ENCODE measurements around the gene ZNF662.

Gene ZNF662

GRCh38 chr3:42886294-42886822 is 19.6 kb upstream of the ZNF662 start:
- no peak for DNase-seq (ENCODE audit: extremely low read depth in 1 of 2, low read depth in 1 of 2)

DNA sequence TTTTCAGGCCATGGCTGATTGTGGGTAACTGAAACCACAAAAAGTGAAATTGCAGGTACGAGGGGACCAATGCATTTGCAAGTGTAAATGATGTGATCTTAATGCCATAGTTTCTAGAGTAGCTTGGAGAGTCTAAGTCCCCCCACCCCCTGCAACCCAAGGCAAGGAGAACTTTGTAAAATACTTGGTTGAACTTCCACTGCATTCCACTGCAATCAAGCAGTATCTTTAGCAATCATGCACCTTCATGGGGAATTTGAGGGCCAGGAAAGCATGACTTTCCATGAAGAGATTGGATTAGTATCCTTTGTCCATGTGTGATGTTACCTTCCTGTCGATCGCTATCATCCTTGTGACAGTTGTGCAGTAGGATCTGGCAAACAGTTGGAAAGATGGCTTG is 18.9 kb upstream of the ZNF662 start:
- no peak for DNase-seq (ENCODE audit: extremely low read depth in 1 of 2, low read depth in 1 of 2)

DNA sequence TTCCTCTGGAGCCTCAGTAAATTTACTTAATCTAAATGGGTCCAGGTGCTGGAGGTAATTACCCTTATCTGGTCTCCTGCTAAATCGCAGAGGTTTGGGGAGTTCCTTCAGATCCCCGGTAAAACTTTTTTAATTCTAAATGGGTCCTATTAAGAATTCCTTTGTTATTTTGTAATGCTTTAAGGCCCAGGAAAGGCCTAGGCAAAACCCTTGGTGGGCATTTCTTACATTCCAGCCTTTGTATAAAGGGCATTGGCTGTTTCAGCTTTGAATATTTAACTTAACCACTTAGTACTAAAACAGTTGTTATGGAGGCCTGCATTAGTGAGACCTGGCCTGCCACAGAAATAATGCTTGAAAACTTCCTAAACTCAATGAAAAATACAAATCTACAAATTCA is 14.9 kb upstream of the ZNF662 start:
- no peak for DNase-seq (ENCODE audit: extremely low read depth in 1 of 2, low read depth in 1 of 2)

- DNase-seq (ENCODE audit: extremely low read depth in 1 of 2, low read depth in 1 of 2): no peak
These were observed 13.8 kb upstream of the ZNF662 start for GRCh38 chr3:42892169-42892568.

GRCh38 chr3:42892807-42893206 is 13.1 kb upstream of the ZNF662 start:
- no peak for DNase-seq (ENCODE audit: extremely low read depth in 1 of 2, low read depth in 1 of 2)

DNA sequence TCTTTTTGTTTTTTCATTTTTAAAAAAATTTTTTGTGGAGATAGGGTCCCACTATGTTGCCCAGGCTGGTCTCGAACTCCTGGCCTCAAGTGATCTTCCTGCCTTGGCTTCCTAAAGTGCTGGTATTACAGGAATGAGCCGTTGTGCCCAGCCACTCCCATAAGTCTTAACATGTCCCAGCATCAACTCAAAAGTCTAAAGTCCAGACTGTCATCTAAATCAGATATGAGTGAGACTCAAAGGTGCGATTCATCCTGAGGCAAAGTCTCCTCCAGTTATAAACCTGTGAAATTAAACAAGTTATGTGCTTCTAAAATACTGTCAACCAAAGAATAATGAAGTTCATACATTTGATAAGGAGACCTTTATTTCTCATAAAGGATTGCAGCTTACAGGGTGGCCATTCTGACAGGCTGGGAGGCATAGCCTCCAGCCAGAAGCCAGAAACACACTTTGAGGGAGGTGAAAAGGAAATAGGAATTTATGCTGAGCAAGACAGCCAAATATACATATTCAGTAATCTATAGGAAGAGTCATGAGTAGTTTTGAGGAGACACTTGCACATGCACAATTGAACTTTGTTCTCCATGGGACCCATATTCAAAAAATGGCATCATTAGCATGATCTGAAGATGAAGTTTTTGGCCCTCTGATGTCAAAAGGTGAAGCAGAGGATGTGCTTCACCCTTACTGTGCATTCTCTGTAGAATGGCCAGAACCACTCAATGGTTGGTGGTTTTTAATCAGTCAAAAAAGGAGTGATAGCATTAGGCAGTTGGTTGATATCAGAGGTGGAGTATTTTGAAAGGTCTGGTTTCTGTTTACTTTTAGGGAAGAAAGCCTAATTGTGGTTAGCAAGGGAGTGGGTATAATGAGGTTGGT is 11.0 kb upstream of the ZNF662 start:
- no peak for DNase-seq (ENCODE audit: extremely low read depth in 1 of 2, low read depth in 1 of 2)

GRCh38 chr3:42895580-42895868 is 10.4 kb upstream of the ZNF662 start:
- no peak for DNase-seq (ENCODE audit: extremely low read depth in 1 of 2, low read depth in 1 of 2)

- no peak for DNase-seq (ENCODE audit: extremely low read depth in 1 of 2, low read depth in 1 of 2)
These were observed 6.9 kb upstream of the ZNF662 start for GRCh38 chr3:42898896-42899675.

GRCh38 chr3:42900226-42901072 is 5.5 kb upstream of the ZNF662 start:
- DNase-seq (ENCODE audit: extremely low read depth in 1 of 2, low read depth in 1 of 2): no peak

GRCh38 chr3:42901073-42901415 is 4.9 kb upstream of the ZNF662 start:
- DNase-seq (ENCODE audit: extremely low read depth in 1 of 2, low read depth in 1 of 2): no peak

GRCh38 chr3:42902257-42902656 is 3.7 kb upstream of the ZNF662 start:
- DNase-seq (ENCODE audit: extremely low read depth in 1 of 2, low read depth in 1 of 2): no peak

DNA sequence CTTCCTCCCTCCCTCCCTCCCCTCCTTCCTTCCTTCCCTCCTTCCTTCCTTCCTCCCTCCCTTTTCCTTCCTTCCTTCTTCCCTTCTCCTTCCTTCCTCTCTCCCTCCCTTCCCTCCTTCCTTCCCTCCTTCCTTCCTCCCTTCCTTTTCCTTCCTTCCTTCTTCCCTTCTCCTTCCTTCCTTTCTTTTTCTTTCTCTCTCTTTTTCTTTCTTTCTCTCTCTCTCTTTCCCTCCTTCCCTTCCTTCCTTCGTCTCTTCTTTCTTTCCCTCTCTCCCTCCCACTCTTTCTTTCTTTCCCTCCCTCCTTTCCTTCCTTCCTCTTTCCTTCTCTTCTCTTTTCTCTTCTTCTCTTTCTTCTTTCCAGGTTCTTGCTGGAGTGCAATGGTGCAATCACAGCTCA is 1.9 kb upstream of the ZNF662 start:
- DNase-seq (ENCODE audit: extremely low read depth in 1 of 2, low read depth in 1 of 2): no peak

- DNase-seq (ENCODE audit: extremely low read depth in 1 of 2, low read depth in 1 of 2): no peak
These were observed 237 bp upstream of the ZNF662 start for GRCh38 chr3:42905740-42906069.

DNA sequence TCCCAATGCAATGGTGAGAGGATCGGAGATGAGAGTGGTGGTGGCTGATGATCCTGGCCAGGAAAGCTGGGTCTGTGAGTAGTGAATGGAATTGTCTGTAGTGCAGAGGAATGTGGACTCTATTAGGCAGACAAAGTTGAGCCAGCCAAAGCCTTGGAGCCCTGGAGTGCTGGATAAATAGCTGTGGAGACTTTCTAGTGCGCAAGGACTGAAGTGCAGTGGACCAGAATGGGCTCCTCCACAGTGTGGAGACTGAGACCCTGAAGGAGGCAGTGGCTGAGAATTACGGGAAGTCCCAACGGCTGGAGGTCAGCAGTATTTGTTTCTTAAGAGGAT is 874 bp downstream of the ZNF662 start:
- no peak for DNase-seq (ENCODE audit: extremely low read depth in 1 of 2, low read depth in 1 of 2)

DNA sequence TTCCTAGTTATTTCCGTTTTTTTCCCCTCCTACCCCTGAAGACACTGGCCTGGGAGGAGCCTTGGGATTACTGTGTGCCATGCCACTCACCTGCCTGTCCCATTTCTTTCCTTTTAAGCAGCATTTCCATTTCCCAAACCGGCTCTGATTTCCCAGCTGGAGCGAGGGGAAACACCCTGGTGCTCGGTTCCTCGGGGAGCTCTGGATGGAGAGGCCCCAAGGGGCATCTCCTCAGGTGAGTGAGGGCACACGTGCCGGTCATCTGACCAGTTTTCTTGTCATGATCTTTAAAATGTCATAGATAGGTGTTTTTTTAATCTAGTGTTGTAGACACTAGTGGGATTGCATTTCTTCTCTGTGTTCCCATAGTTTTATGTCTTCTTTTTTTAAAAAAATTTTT is 2.7 kb downstream of the ZNF662 start:
- DNase-seq (ENCODE audit: extremely low read depth in 1 of 2, low read depth in 1 of 2): no peak

DNA sequence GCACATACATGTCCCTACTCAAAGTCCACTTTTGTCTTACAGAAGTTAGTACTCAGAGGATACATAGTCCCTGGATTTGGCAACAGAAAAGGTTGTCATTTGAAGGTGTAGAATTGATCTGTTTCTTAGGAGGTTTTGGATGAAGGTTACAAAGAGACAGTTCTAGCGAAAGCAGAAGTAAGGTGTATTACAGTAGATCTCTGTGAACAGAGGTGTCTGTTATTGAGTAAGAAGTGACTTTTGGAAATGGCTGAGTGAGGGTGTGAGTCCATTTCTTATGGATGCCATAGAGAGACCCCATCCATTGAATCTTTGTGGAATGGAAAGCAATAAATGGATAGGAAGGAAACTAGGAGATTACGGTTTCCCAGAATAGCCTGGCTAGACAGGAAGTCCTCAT is 5.6 kb downstream of the ZNF662 start:
- DNase-seq (ENCODE audit: extremely low read depth in 1 of 2, low read depth in 1 of 2): no peak

- DNase-seq (ENCODE audit: extremely low read depth in 1 of 2, low read depth in 1 of 2): no peak
These were observed 9.0 kb downstream of the ZNF662 start for GRCh38 chr3:42914771-42915515.

- DNase-seq (ENCODE audit: extremely low read depth in 1 of 2, low read depth in 1 of 2): no peak
These were observed 17.7 kb downstream of the ZNF662 start for GRCh38 chr3:42923606-42924005.

- no peak for DNase-seq (ENCODE audit: extremely low read depth in 1 of 2, low read depth in 1 of 2)
These were observed 20.4 kb downstream of the ZNF662 start for GRCh38 chr3:42926310-42926709.

GRCh38 chr3:42934111-42934510 is 28.2 kb downstream of the ZNF662 start:
- DNase-seq (ENCODE audit: extremely low read depth in 1 of 2, low read depth in 1 of 2): no peak

DNA sequence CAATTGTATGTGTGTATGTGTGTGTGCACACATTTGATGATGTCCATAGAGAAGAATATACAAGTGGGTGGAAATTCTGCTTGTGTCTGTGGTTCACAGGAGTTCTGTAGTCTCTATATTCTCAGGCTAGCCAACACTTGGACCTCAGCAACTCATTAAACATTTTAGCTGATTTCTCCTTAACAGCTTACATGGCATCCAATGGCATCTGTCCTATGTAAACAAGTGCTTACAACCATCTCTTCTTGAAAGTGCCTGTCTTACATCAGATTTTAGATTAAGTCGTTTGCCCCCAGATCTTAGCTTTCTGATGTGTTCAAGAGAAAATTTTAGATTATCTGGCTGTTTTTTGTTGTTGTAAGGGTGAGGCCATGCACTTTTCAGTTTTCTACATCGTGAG is 29.0 kb downstream of the ZNF662 start:
- no peak for DNase-seq (ENCODE audit: extremely low read depth in 1 of 2, low read depth in 1 of 2)
